Neural crest cell (in vitro differentiated cells): ENCODE results near the gene LONP1. TPM values are rescaled to one million over a fixed set of nuclear protein-coding genes. Genes with fewer than 3 reads are reported as not detected.

Experiments used
- DNase-seq: peaks from one replicate; pipeline ENCODE4 v3.0.0; 2021; ENCODE audit warnings: low read depth, mixed read lengths, low spot score
- H3K27ac Mint-ChIP-seq: one replicate; pipeline ENCODE4 v1.8.0; 2021; ENCODE audit warnings: mild to moderate bottlenecking, mixed read lengths; ENCODE audit not compliant: unreplicated experiment
- H3K27me3 Mint-ChIP-seq: 2 replicates; pipeline ENCODE4 v1.8.0; 2021; ENCODE audit warnings: low read depth, mild to moderate bottlenecking, mixed read lengths
- H3K36me3 Mint-ChIP-seq: 2 replicates; pipeline ENCODE4 v1.8.0; 2021; ENCODE audit warnings: low read depth, mild to moderate bottlenecking, mixed read lengths
- H3K4me1 Mint-ChIP-seq: 2 replicates; pipeline ENCODE4 v1.8.0; 2021; ENCODE audit warnings: mixed read lengths
- H3K4me3 Mint-ChIP-seq: one replicate; pipeline ENCODE4 v1.8.0; 2021; ENCODE audit warnings: mild to moderate bottlenecking, mixed read lengths
- H3K9me3 Mint-ChIP-seq: 2 replicates; pipeline ENCODE4 v1.8.0; 2021; ENCODE audit warnings: mixed read lengths
- total RNA-seq: library from RNA; stranded (reverse); gene quantifications from 2 replicates; pipeline ENCODE4 v1.2.1, GENCODE V29; 2021
- TF ChIP-seq, protein P1 (sequence below): fragments of 200-600 bp; sonication (generic); conservative IDR thresholded peaks from 2 replicates; pipeline ENCODE4 v1.5.0; 2021; ENCODE audit warnings: antibody characterized with exemption, mild to moderate bottlenecking

The LONP1 gene
- total RNA-seq, 1 donor from 2014 or later = 93.2 TPM

DNA sequence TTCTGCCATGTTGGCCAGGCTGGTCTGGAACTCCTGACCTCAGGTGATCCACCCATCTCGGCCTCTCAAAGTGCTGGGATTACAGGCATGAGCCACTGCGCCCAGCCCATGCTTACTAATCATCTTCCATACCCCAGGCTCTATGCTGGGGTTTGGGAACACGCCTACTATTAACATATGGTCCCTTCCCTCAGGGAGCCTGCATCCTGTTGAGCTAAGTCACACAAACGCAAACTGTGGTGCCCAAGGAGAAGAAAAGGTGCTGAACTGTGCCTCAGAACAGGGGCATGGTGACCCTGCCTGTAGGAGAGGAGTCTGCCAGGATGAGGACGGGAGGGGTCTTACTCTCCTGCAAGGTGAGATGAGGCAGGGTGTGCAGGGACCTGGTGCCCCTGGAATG is 45.2 kb downstream of the LONP1 start:
- no peak for DNase-seq
- H3K9me3 Mint-ChIP-seq = no peaks in the 10 kb centered on the region
- no peaks in the 10 kb centered on the region for H3K27me3 Mint-ChIP-seq
- TF ChIP-seq, protein P1, sequence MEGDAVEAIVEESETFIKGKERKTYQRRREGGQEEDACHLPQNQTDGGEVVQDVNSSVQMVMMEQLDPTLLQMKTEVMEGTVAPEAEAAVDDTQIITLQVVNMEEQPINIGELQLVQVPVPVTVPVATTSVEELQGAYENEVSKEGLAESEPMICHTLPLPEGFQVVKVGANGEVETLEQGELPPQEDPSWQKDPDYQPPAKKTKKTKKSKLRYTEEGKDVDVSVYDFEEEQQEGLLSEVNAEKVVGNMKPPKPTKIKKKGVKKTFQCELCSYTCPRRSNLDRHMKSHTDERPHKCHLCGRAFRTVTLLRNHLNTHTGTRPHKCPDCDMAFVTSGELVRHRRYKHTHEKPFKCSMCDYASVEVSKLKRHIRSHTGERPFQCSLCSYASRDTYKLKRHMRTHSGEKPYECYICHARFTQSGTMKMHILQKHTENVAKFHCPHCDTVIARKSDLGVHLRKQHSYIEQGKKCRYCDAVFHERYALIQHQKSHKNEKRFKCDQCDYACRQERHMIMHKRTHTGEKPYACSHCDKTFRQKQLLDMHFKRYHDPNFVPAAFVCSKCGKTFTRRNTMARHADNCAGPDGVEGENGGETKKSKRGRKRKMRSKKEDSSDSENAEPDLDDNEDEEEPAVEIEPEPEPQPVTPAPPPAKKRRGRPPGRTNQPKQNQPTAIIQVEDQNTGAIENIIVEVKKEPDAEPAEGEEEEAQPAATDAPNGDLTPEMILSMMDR = no peak
- no peak overlapping the region for H3K27ac Mint-ChIP-seq
- H3K4me1 Mint-ChIP-seq = peaks cover 8% of the 10 kb centered on the region
- peak overlapping the region; percentile 61 for H3K4me3 Mint-ChIP-seq
- H3K36me3 Mint-ChIP-seq = peaks cover 11% of the 10 kb centered on the region

DNA sequence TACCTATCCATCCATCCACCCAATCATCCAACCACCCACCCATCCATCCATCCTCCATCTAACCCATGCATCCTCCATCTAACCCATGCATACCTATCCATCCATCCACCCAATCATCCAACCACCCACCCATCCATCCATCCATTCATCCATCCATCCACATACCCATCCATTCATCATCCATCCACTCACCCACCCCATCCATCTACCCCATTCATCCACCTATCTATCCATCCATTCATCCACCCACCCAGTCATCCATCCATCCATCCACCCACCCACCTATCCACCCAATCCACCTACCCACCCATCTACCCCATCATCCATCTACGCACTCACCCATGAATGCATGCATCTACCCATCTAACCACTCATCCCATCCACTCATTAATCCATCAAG is 46.2 kb downstream of the LONP1 start:
- Mint-ChIP-seq H3K36me3 (peaks cover 11% of the 10 kb centered on the region), H3K4me3 (peak overlapping the region; percentile 1), H3K27me3 (no peaks in the 10 kb centered on the region), H3K27ac (no peak overlapping the region), H3K9me3 (no peaks in the 10 kb centered on the region), H3K4me1 (no peaks in the 10 kb centered on the region)
- TF ChIP-seq, protein P1 = no peak
- DNase-seq = no peak

DNA sequence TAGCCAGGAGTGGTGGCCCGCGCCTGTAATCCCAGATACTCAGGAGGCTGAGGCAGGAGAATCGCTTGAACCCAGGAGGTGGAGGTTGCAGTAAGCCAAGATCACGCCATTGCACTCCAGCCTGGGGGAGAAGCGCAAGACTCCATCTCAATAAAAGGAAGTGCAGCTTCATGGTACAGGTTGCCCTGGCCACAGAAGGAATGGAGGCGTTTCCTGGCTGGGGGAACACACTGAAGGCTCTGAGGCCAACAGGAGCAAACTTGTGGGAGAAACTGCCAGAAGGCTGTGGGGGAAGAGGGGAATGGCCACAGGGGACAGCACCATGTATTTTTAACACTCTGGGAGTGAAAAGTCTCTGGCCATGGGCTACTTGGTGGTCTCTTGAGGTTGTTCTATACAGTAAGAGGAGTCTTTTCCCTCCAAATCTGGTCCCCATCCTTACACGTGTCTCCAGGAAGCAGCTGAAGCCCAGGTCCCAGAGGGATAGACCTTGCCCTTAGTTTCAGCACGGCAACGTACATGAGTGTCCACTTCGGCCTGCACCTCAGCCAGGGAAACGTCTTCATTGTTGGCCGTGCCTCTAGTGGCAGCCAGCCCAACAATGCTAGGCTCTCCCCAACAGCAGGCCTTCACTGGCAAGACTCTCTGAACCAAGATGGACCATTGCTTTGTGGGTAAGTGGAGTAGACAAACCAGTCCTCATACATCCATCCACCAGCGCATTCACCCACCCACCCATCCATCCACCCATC is 47.1 kb downstream of the LONP1 start:
- peaks cover 11% of the 10 kb centered on the region for H3K36me3 Mint-ChIP-seq
- peak overlapping the region; percentile 49 for H3K4me3 Mint-ChIP-seq
- no peaks in the 10 kb centered on the region for H3K27me3 Mint-ChIP-seq
- no peaks in the 10 kb centered on the region for H3K9me3 Mint-ChIP-seq
- TF ChIP-seq, protein P1 = no peak
- H3K27ac Mint-ChIP-seq = no peak overlapping the region
- no peak for DNase-seq
- no peaks in the 10 kb centered on the region for H3K4me1 Mint-ChIP-seq

DNA sequence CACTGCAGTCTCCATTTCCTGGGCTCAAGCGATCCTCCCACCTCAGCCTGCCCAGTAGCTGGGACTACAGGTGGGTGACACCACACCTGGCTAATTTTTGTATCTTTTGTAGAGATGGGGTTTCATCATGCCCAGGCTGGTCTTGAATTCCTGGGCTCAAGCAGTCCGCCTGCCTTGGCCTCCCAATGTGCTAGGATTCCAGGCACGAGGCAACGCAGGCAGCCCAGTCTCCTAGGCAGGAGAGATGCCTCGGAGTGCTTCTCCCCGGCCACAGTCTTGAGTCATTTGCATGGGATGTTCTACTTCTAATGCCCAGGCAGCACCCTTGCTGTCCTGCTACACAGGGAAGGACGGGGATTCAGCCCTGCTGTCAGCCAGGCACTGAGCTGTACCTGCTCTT is 48.3 kb downstream of the LONP1 start:
- Mint-ChIP-seq H3K27me3 (no peaks in the 10 kb centered on the region), H3K4me1 (no peaks in the 10 kb centered on the region), H3K9me3 (no peaks in the 10 kb centered on the region), H3K4me3 (no peak overlapping the region), H3K36me3 (peaks cover 17% of the 10 kb centered on the region), H3K27ac (no peak overlapping the region)
- DNase-seq = no peak
- TF ChIP-seq, protein P1 = no peak

DNA sequence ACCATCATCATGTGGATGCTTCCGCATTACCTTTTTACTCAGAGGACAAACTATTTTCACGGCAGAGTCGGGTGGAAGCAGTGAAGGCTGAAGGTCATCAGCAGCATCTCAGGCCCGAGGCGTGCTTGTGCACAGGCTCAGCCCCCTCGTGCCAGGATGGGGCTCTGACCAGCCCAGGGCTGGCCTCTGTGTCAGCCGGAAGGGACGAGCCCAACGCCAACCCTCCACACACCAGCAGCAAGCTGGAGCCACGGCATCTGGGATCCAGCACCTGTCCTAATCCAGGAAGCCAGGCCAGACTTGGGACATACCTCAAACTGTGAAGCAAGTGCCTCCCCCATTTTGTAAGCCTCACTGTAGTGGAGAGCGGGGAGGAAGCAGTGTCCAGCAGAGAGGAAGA is 50.7 kb downstream of the LONP1 start:
- peaks cover 29% of the 10 kb centered on the region for H3K36me3 Mint-ChIP-seq
- no peak for DNase-seq
- no peak overlapping the region for H3K4me3 Mint-ChIP-seq
- H3K4me1 Mint-ChIP-seq = no peaks in the 10 kb centered on the region
- H3K27ac Mint-ChIP-seq = no peak overlapping the region
- TF ChIP-seq, protein P1 = no peak
- no peaks in the 10 kb centered on the region for H3K27me3 Mint-ChIP-seq
- no peaks in the 10 kb centered on the region for H3K9me3 Mint-ChIP-seq
